Prostate gland (tissue), 2 donors: ENCODE results near the gene UHMK1. TPM values are rescaled to one million over a fixed set of nuclear protein-coding genes. Genes with fewer than 3 reads are reported as not detected.
"Not testable (repeated sequence)": the region's sequence is repeated elsewhere in the genome, so short reads cannot be mapped to it uniquely, and the experiment has no call there.

ENCODE experiments used
- DNase-seq: peaks from one replicate; pipeline ENCODE4 v3.0.0-alpha.2; 2019; ENCODE audit warnings: low spot score
- H3K27ac ChIP-seq, 2 donors: fragments of 200-600 bp; sonication (generic); 2 replicates each; pipeline ENCODE4 v1.5.1; 2017 to 2019
- H3K27me3 ChIP-seq: fragments of 200-600 bp; sonication (generic); replicated peaks from 2 replicates; pipeline ENCODE4 v1.5.1; 2019; ENCODE audit not compliant: insufficient read depth
- H3K36me3 ChIP-seq, 2 donors: fragments of 200-600 bp; sonication (generic); 1 replicate in 1 of 2; 2 replicates in 1 of 2; pipeline versions ENCODE4 v1.5.1 to v1.8.1; 2017 to 2019
- H3K4me1 ChIP-seq: fragments of 200-600 bp; sonication (generic); replicated peaks from 2 replicates; pipeline ENCODE4 v1.5.1; 2019
- H3K4me3 ChIP-seq, 2 donors: fragments of 200-600 bp; sonication (generic); 2 replicates each; pipeline ENCODE4 v1.5.1; 2017 to 2019
- H3K9me3 ChIP-seq: fragments of 200-600 bp; sonication (generic); 2 replicates; pipeline ENCODE4 v1.5.1; 2017
- POLR2A ChIP-seq: fragments of 450-650 bp; IDR thresholded peaks from one replicate; pipeline ENCODE4 v1.6.1; 2016; ENCODE audit warnings: antibody characterized with exemption, mild to moderate bottlenecking
- POLR2AphosphoS5 ChIP-seq: sonication (generic); formaldehyde crosslinking; IDR thresholded peaks from one replicate; pipeline ENCODE4 v1.6.1; 2017; ENCODE audit warnings: antibody characterized with exemption
- WGBS: methylation state at CpG from one replicate; pipeline ENCODE4 v1.1.5; 2018; 5-methylcytosine and 5-hydroxymethylcytosine counted together
- intact Hi-C: fragments of 100-400 bp; cut with DNase I; formaldehyde crosslinking; loops from one replicate; pipeline ENCODE4 v1.14.2; 2022
- total RNA-seq, 2 donors: library from RNA; depleted of rRNA; stranded (reverse); fragments of >200 nt; gene quantifications; one replicate each; pipeline ENCODE4 v1.1.0, GENCODE V29; 2016
- TF ChIP-seq, protein P1 (sequence below), 4 experiments: fragments of 200-600 bp in 2 of 4; fragments of 450-650 bp in 2 of 4; sonication (generic) in 2 of 4; IDR thresholded peaks; 1 replicate in 3 of 4; 2 replicates in 1 of 4; pipeline ENCODE4 v1.5.1; 2016 to 2019; ENCODE audit warnings: antibody characterized with exemption in 4 of 4, mild to moderate bottlenecking in 2 of 4, moderate library complexity in 2 of 4

The UHMK1 gene
- total RNA-seq, 2 donors from 2014 or later = 34.7 to 47.0 TPM

DNA sequence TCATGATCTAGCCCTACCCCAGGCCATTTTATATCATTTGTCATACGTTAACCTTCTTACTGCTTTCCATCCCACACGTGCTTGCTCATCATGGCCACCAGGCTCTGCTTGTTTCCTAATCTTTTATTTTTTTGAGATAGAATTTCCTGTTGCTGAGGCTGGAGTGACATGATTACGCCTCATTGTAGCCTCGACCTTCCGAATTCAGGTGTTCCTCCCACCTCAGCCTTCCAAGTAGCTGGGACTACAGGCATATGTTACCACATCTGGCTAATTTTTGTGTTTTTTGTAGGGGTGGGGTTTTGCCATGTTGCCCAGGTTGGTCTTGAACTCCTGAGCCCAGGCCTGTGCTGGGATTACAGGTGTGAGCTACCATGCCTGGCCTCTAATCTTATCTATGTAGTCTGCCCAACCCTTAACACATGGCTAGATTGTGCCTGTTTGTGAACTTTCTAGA, 67.2 kb downstream of the UHMK1 start:
- TF ChIP-seq POLR2AphosphoS5 (no peak), POLR2A (no peak)
- TF ChIP-seq, protein P1, sequence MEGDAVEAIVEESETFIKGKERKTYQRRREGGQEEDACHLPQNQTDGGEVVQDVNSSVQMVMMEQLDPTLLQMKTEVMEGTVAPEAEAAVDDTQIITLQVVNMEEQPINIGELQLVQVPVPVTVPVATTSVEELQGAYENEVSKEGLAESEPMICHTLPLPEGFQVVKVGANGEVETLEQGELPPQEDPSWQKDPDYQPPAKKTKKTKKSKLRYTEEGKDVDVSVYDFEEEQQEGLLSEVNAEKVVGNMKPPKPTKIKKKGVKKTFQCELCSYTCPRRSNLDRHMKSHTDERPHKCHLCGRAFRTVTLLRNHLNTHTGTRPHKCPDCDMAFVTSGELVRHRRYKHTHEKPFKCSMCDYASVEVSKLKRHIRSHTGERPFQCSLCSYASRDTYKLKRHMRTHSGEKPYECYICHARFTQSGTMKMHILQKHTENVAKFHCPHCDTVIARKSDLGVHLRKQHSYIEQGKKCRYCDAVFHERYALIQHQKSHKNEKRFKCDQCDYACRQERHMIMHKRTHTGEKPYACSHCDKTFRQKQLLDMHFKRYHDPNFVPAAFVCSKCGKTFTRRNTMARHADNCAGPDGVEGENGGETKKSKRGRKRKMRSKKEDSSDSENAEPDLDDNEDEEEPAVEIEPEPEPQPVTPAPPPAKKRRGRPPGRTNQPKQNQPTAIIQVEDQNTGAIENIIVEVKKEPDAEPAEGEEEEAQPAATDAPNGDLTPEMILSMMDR (IDR thresholded peaks at IDR 0.05) = no peak
- peaks cover 5% of the 10 kb centered on the region for H3K4me1 ChIP-seq
- WGBS = 87% methylated on average over 5 of the region's 5 CpGs
- no peaks in the 10 kb centered on the region for H3K36me3 ChIP-seq
- no peaks in the 10 kb centered on the region for H3K27me3 ChIP-seq
- no peaks in the 10 kb centered on the region for H3K9me3 ChIP-seq
- intact Hi-C loops = loop anchor here (5.0 kb wide), 1 partner anchor 67 kb away; the partner anchor contains the start of gene UHMK1
- DNase-seq = no peak
- H3K4me3 ChIP-seq = no peak overlapping the region
- H3K27ac ChIP-seq = no peak overlapping the region

- Histone ChIP-seq H3K4me3 (no peak overlapping the region), H3K27me3 (no peaks in the 10 kb centered on the region), H3K27ac (no peak overlapping the region), H3K36me3 (no peaks in the 10 kb centered on the region), H3K9me3 (no peaks in the 10 kb centered on the region), H3K4me1 (peaks cover 5% of the 10 kb centered on the region)
- TF ChIP-seq, protein P1 (IDR thresholded peaks at IDR 0.05) = no peak
- TF ChIP-seq POLR2A (no peak), POLR2AphosphoS5 (no peak)
- intact Hi-C loops = no loop called here
- no peak for DNase-seq
Observed at GRCh38 chr1:162565460-162565859, 67.8 kb downstream of the UHMK1 start.

GRCh38 chr1:162566870-162567269, 69.3 kb downstream of the UHMK1 start:
- no peak overlapping the region for H3K4me3 ChIP-seq
- intact Hi-C loops = no loop called here
- WGBS = 91% methylated on average over 1 of the region's 1 CpG
- DNase-seq = no peak
- peaks cover 5% of the 10 kb centered on the region for H3K4me1 ChIP-seq
- no peak for TF ChIP-seq POLR2AphosphoS5
- TF ChIP-seq, protein P1 (IDR thresholded peaks at IDR 0.05) = no peak
- no peak for TF ChIP-seq POLR2A
- H3K9me3 ChIP-seq = no peaks in the 10 kb centered on the region
- H3K27me3 ChIP-seq = no peaks in the 10 kb centered on the region
- no peaks in the 10 kb centered on the region for H3K36me3 ChIP-seq
- H3K27ac ChIP-seq = no peak overlapping the region

DNA sequence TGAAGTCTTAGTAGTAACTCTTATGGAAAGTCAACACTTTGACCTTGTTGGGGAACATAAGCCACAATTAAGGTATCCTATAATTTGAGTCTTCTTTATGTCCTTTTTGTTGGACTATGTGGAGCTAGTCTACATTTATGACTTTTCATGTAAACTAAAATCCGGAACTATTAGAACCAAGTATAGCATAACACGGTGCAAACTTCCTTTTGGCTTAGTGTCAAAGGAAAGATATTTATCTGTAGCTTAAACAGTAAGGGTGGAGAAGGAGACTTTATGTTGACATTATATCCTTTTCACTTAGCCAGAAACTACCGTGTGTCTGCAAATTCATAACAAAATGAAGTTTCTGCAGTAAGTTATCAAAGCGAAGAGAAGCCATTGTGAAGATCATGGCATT, 71.2 kb downstream of the UHMK1 start:
- peak overlapping the region; percentile 50 to 67 for H3K27ac ChIP-seq
- intact Hi-C loops = no loop called here
- TF ChIP-seq, protein P1 (IDR thresholded peaks at IDR 0.05) = no peak
- peak; percentile 75 for TF ChIP-seq POLR2AphosphoS5

GRCh38 chr1:162570718-162571117, 73.1 kb downstream of the UHMK1 start:
- intact Hi-C loops = no loop called here
- H3K4me1 ChIP-seq = peaks cover 5% of the 10 kb centered on the region
- H3K27me3 ChIP-seq = no peaks in the 10 kb centered on the region
- H3K9me3 ChIP-seq = no peaks in the 10 kb centered on the region
- H3K36me3 ChIP-seq = no peaks in the 10 kb centered on the region
- H3K27ac ChIP-seq = no peak overlapping the region
- TF ChIP-seq, protein P1 (IDR thresholded peaks at IDR 0.05) = no peak
- no peak for TF ChIP-seq POLR2AphosphoS5
- TF ChIP-seq POLR2A = no peak
- H3K4me3 ChIP-seq = no peak overlapping the region
- no peak for DNase-seq
- 86% methylated on average over 1 of the region's 1 CpG for WGBS

More for the DNA sequence above, 71.2 kb downstream of the UHMK1 start:
- Histone ChIP-seq H3K9me3 (no peaks in the 10 kb centered on the region), H3K4me3 (no peak overlapping the region), H3K27me3 (no peaks in the 10 kb centered on the region), H3K4me1 (peaks cover 5% of the 10 kb centered on the region), H3K36me3 (no peaks in the 10 kb centered on the region)
- DNase-seq = peak; percentile 32
- 16% methylated on average over 4 of the region's 4 CpGs for WGBS

DNA sequence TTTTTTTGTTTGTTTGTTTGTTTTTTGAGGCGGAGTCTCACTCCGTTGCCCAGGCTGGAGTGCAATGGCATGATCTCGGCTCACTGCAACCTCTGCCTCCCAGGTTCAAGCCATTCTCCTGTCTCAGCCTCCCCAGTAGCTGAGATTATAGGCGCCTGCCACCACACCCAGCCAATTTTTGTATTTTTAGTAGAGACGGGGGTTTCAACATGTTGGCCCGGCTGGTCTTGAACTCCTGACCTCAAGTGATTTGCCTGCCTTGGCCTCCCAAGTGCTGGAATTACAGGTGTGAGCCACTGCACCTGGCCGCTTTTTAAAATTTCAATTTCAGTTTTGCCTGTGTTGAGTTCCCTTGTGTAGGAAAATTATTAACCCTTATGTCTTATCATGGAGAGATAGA, 73.5 kb downstream of the UHMK1 start:
- 95% methylated on average over 7 of the region's 7 CpGs for WGBS
- H3K9me3 ChIP-seq, DNase-seq, H3K4me3 ChIP-seq, H3K27ac ChIP-seq, H3K27me3 ChIP-seq, H3K36me3 ChIP-seq, H3K4me1 ChIP-seq, intact Hi-C loops: not testable (repeated sequence)
